SK-N-SH treated with all-trans-retinoic acid at 6 μM for 48 hours (cell line): Measurements from ENCODE around the gene KLHL6.

Experiments used
- ARNTL ChIP-seq: fragments of 450-650 bp; formaldehyde crosslinking; IDR thresholded peaks from 2 replicates; pipeline ENCODE4 v1.5.0; 2020; ENCODE audit warnings: low read depth, mild to moderate bottlenecking, moderate library complexity, borderline replicate concordance
- ZNF8 ChIP-seq: fragments of 450-650 bp; formaldehyde crosslinking; IDR thresholded peaks from 2 replicates; pipeline ENCODE4 v1.5.0; 2020; ENCODE audit warnings: mild to moderate bottlenecking, moderate library complexity

DNA sequence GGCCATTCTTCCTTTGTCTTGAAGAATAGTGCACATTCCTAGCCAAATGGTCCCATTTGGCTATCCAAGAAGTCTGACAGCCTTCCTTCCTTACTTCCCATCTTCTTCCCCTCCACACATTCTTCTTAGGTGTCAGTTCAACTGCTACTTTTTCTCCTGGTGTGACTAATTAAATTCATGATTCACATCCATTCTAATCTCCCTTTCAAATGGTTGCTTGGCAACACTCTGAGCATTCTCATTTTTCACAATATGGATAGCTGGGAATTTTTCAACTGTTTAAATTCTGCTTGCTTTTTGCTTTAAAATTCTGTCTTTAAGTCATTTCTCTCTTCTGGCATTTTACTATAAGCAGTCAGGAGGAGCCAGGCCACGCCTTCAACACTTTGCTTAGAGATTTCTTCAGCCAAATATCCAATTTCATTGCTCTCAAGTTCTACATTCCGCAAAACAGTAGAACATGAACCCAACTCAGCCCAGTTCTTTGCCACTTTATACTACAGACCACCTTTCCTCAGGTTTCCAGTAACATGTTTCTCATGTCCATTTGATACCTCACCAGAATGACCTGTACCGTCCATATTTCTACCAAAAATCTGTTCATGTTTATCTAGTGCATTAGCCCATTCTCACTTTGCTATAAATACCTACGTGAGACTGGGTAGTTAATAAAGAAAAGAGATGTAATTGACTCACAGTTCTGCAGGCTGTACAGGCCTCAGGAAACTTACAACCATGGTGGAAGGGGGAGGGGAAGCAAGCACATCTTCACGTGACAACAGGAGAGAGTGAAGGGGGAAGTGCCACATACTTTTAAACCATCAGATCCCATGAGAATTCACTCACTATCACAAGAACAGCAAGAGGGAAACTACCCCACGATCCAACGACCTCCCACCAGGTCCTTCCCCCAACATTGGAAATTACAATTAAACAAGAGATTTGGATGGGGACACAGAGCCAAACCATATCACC is 95.1 kb downstream of the KLHL6 start:
- no peak for TF ChIP-seq ARNTL (CRISPR knock-in tag)
- TF ChIP-seq ZNF8 (CRISPR knock-in tag): no peak
